Stromal cell of bone marrow (primary cell): ENCODE results near the gene LCTL.

Experiments used
- DNase-seq: peaks from one replicate; pipeline ENCODE4 v3.0.0-alpha.2; 2012; ENCODE audit warnings: low read depth

Gene LCTL, protein sequence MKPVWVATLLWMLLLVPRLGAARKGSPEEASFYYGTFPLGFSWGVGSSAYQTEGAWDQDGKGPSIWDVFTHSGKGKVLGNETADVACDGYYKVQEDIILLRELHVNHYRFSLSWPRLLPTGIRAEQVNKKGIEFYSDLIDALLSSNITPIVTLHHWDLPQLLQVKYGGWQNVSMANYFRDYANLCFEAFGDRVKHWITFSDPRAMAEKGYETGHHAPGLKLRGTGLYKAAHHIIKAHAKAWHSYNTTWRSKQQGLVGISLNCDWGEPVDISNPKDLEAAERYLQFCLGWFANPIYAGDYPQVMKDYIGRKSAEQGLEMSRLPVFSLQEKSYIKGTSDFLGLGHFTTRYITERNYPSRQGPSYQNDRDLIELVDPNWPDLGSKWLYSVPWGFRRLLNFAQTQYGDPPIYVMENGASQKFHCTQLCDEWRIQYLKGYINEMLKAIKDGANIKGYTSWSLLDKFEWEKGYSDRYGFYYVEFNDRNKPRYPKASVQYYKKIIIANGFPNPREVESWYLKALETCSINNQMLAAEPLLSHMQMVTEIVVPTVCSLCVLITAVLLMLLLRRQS

DNA sequence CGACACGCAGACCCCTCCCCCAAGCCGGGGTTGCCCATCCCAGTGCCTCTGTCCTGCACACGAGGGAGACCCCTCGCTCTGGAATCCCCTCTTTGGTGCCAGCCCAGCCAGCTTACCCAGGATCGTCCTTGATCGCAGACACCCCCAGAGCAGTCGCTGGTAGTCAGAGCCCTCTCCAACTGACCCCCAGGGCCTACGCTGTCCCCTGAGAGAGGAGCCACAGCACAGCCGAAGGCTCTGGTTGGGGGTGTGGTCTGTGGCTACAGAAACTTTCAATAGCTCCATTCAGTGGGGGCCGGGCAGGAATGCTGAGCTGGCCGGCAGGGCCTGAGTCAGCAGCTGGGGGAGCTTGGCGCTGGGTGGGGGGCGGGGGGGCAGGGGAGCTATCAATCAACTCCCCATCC lies at the start of gene LCTL:
Gene LCTL, minus strand, starts transcription at position 258 of the 404 bp plus-strand sequence. CDS start 633 bp downstream, outside the sequence.
- DNase-seq: peak; percentile 33

DNA sequence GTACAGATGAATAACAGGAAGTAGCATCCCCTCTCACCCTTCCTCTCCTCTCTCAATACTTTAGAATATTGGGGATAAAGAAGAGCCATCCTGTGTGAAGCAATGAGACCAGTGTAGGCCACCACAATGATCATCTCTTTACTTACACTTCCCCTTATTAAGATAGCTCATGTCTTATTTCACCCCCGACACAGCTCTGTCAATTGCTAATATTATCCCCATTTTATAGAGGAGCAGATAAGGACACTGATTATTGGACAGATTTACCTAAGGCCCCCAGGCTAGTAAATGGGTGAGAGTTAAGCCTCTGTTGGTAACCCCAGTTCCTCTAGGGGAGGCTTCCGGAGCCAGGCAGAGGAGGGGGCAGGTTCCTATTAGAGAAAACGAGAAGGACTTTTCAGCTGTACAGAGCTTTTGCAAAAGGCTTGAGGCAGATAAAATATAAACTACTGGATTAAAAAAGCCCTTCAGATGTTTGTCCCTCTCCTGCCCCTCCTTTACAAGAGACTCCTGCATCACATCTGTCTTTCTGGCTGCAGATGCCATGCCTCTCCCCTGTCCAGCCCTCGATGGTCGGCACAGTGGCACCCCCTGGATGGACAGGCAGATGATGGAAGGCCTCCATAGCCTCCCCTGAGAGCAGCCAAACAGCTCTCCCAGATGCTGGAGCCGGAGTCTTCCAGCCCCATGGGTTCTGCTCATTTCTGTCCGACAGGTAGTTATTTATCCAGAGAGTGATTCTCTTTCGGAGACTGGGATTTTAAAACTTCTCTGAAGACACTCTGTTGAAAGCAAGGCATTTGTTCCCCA lies 49.4 kb upstream of the LCTL start:
- no peak for DNase-seq

DNA sequence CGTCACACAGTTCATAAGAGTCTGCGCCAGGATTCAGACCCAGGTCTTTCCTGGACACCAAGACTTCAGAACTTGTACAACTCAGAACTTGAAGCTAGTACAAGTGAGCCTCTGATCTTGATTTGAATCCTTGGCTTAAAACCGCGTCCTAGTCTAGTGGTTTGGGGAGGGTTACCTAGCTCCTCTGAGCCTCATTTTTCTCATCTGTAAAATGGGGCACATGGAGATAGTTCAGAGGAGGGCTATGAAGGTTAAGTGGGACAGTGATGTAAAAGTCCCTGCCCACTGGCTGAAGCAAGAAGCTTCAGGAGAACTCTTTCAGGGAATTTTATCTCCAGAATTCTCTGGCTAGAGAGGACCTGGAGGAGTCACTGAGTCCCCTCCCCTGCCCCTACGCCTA lies 48.7 kb upstream of the LCTL start:
- DNase-seq: no peak

DNA sequence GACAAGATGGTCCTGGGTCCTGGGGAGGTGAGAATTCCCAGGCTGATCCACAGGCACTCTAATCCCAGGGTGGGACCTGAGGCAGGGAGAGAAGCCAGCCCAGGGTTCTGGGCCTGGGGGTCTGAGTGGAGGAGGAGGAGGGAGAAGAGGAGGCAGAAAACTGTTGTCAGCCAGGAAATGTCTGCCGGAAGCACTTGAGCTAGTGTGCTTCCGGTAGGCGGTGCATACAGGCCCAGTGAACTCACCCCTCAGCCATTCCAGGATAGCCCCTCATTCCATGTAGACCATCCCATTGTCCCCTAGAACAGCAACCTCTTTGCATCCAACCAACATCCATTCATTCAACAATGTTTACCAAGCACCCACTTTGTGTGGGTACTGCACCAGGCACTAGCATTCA lies 47.9 kb upstream of the LCTL start:
- DNase-seq: no peak

DNA sequence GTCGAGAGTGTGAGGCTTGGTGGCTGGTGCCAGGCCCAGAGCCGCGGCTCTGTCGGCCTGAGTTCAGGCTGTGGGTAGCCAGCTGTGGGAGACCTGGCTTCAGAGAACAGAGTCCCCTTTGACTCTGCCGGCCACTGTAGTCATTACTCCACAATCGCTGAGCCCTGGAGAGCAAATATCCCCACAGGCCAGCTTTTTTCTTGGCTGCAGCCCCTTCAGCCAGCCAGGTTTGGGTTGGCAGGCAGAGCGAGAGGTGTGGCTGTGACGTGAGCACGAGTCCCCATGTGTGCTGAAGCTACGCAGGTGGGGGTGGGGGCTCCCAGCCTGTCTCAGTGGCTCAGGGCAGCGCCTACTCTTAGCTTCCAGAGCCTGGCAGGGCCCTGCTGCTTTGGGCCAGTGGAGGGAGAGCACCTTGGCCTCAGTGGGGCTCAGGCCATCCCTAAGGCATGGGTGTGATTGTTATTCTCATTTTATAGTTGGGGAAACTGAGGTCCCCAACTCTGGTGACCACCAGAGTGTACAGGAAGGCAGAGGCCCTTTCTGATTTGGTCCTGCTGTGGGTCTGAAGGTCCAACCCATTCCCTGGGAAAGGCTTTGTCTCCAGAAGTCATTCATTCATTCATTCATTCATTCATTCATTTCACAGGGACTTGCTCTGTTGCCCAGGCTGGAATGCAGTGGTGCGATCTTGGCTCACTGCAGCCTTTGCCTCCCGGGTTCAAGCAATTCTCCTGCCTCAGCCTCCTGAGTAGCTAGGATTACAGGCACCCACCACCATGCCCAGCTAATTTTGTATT lies 45.7 kb upstream of the LCTL start:
- no peak for DNase-seq

DNA sequence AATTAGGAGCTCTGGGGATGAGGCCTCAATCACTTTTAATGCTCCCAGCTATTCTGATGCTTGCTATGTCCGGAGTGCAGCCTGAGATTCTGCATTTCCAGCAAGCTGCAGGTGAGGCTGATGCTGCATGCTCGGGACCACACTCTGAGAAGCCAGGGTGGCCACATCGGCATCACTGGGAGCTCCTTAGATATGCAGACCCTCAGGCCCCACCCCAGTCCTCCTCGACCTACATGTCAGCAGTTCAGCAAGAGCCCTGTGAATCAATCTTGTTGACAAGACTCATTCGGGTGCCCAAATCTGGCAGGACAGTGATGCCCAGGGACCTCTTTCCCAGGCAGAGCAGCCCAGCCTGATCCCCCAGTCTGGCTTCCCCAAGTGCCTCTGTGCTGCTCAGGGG lies 44.1 kb upstream of the LCTL start:
- DNase-seq: no peak

DNA sequence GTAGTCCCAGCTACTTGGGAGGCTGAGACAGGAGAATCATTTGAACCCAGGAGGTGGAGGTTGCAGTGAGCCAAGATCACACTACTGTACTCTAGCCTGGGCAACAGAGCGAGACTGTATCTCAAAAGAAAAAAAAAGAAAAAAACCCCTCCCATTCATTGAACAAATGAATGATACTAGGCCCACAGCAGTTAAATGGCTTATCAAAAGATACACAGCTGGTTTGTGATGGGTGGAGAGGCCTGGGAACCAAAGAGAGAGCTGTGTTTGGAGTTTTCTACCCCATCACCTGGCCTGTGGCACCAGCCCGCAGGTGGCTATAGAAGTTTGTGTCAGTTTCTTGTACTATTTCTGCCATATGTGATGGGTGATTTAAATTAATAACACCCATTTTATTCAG lies 43.1 kb upstream of the LCTL start:
- DNase-seq: no peak

DNA sequence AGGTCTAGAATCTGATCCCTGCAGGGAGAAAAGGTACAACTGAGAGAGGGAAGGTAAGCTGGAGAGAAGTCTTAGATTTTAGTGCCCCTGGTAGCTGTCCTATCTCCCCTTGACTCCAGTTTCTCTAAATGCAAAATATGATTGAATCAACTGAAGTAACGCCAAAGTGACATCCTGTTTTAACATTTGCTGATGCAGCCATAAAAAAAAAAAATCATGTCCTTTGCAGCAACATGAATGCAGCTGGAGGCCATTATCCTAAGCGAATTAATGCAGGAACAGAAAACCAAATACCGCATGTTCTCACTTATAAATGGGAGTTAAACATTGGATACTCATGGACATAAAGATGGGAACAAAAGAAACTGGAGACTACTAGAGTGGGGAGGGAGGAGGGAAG lies 42.4 kb upstream of the LCTL start:
- no peak for DNase-seq

DNA sequence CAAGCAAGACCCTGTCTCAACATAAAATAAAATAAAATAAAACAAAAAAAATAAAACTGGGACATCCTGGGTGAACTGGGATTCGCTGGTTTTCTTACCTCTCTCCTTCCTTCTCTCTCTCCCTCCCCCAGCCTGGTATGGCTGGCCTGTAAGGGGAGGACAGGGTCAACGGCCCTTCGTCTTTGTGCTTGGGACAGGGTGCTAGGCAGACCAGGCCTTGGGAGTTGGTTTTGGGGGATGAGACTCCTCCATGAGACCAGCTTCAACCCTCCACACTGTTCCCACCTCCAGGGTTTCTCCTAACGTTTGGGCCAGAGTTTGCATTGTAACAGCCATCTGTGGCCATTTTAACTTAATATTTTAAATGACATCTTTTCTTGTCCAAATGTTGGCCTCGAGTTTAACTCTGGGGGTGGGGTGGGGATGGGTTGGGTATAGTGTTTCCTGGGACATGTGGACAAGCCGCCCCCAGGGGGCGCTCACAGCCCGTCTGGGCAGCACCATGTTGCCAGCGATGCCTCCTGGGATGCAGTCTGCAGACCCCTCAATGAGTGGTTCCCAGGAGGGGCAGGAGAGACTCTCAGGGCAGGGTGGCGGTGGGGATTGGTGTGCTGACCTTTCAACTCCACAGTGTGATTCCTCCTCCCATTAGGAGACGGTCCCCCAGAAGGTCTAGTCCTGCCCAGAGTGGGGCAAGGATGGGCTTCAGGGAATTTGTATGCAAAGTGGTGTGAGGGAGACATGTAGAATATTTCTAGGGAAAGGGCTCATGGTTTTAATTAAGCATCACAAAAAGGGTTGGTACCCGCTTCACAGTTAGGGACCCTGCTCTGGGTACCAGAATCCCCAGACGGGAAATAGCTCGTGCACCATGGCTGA lies 37.7 kb upstream of the LCTL start:
- no peak for DNase-seq

DNA sequence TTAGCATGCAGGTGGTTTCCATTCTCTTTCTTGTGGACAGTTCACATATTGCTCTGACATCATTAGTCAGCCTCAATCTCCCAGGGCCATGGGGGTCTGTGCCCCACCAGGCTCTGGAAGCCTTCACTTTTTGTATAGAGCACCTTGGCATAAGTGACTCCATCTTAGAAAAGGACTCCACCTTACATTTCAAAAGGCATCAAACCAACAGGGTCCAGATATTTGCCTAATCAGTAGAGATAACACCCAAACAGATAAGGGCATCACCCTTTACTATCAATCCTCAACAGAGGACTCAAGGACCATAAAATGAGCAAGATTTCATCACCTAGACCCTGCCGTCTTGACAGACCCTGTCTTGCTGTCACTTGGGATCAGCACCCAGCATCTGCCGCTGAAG lies 35.7 kb upstream of the LCTL start:
- no peak for DNase-seq

DNA sequence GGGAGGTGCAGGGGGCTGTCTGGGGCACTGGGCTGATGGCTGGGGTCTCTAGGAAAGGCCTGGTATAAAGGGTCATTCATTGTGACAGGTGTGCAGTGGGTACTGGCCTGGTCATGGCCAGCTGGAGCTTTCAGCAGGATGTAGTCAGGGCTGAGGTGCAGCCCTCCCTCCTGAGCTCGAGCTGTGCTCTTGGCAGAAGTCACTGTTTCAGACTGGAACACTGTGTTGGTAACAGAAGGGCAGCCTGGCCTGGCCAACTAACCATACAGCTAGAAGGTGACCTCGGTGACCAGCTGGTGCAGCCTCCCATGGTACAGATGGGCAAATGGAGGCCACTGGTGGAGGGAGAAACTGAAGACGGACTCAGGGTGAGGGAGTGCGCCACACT lies 34.4 kb upstream of the LCTL start:
- no peak for DNase-seq

DNA sequence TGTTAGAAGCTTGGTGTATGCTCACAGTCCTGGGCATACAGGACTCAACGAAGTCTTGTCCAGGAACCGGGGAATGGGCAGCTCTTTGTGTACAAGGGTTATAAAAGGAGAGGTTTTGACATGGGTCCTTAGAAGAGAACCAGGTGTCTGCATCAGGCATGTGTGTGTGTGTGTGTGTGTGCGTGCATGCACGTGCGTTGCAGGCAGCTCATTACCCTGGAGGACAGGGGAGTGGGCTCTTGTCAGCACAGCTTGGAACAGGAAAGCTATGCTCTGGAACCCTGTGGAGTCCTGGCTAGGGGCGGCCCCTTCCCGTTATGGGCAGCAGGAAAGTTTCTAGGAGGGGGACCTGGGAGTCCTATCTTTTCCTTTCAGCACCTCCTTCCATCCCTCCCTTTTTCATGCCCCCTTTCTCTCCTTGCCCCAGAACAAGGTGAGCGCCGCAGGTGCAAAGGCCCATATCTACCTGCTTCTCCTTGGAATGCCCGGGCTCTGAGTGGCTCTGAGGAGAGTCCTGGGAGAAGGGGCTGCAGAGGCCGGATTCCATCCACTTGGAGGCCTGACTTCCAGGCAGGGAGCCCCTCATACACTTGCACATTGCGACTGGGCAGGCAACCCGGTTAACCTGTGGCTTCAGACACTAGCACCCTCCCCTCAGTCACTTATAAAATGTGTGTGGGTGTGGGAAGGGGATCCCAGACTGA lies 33.9 kb upstream of the LCTL start:
- no peak for DNase-seq

DNA sequence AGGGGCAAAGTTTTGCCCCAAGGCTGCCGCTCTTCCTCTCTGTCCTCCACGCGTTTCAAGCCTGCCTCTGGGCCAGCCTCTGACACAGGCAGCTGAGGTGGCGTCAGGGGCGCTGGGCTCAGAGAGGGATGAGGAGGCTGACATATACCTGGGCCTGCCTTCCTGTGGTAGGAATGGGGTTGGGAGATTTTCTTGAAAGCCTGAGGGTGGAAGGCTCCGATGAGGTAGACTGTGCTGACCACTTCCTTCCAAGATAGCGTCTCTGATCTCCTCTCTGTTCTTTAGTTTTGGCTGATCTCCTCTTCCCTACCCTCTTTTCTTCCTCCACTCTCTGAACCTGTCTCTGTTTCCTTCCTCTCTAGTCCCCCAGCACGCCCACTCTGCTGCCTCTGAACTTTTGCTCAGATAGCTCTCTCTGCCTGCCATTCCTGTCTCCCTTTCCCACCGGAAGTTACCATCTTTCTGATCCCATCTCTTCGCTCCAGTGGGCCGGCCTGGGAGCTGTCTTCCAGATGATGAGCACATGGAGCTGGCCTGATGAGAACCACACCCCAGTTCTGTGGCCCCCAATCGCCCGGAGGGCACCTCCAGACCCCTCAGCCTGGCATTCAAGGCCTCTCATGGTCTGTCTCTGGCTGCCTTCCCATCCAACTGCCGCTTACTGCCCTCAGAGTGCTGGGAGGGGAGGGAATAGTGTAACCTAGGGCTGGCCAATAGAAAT lies 32.5 kb upstream of the LCTL start:
- no peak for DNase-seq

DNA sequence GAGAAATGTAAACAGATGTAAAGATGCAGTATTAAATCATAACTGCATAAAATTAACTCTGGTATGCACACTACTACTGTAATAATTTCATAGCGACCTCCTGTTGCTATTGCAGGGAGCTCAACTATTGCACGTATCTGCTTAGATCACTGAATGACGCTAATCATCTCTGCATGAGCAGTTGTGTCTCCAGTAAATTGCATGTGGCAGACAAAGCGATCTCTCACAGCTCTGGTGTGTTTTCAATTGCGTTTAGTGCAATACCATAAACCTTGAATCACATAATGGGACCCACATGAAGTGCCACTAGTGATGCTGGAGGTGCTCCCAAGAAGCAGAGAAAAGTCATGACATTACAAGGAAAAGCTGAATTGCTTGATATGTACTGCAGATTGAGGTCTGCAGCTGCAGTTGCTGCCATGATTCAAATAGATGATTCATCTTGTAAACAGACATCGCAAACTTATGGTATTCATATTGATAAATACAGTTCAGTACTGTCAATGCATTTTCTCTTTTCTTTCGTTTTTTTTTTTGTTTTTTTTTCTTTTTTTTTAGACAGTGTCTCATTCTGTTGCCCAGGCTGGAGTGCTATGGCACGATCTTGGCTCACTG lies 30.2 kb upstream of the LCTL start:
- no peak for DNase-seq

DNA sequence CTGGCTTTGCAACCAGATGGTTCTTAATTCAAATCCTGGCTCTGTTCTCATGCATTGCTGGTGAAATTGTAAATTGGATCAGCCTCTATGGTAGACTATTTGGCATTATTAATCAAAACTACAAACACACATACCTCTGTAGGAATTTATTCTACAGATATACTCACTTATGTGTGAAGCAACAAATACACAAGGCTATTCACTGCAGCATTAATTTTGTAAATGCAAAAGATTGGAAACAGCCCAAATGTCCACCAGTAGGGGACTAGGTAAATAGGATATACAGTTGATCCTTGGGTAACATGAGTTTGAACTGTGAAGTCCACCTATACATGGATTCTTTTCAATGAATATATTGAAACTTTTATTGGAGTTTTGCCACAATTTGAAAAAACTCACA lies 29.5 kb upstream of the LCTL start:
- DNase-seq: no peak

DNA sequence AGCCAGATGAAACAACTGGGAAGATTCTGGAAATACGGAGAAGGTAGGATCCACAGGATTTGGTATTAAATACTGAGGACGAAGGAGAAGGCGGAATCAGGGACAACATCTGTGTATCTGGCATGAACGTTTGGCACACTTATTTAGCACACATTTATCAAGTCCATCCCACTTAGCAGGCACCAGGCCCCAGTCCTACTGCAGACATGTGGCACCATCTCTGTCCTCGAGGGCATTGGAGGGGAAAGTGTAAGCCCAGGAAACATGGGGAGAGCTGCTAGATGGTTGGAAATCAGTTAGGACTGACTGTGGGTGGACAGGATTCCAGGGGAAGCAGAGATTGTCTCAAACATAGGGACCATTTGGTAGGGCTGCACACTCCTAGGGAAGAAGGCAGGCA lies 29.0 kb upstream of the LCTL start:
- no peak for DNase-seq

DNA sequence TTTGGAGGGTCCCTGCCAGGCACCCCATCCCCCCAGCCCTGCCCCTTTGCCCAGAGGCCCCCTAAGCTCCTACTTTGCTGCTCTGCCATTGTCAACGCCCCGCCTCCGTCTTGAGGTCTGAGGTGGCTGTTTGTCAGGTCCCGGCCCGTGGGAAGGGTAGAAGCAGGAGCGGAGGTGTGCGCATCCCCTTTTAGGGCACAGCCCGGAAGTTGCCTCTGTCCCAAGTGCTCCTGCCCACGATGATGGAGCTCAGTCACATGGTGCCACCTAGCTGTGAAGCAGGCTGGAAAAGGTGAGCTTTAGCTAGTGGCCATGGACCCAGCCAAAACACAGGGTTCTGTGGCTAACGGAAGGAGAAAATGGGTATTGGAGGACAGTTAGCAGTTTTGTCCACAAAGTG lies 28.5 kb upstream of the LCTL start:
- DNase-seq: no peak

DNA sequence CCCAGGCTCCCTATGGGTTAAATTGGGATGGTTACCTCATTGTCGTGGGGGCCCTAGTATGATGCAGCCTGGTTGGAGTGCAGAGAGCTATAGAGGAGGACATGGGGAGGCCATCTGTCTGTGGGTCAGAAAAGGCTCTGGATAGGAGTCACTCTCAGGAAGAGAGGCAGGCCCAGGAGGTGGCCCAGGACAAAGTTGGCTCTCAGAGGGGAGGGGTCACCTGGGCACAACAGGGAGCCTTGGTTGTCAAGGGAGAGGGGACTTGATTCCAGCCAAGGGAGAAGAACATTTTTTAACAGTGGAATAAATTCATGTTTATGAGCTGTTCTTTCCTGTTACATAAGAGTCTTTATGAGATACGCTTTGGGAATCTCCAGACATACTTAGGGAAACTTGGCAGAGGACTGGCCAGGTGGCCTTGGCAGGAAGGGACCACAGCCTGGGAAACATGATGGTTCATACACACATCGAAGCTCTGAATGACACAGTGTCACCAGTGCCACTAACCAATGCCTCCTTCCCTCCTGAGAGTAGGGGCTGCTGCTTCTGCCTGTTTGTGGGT lies 27.5 kb upstream of the LCTL start:
- DNase-seq: no peak

DNA sequence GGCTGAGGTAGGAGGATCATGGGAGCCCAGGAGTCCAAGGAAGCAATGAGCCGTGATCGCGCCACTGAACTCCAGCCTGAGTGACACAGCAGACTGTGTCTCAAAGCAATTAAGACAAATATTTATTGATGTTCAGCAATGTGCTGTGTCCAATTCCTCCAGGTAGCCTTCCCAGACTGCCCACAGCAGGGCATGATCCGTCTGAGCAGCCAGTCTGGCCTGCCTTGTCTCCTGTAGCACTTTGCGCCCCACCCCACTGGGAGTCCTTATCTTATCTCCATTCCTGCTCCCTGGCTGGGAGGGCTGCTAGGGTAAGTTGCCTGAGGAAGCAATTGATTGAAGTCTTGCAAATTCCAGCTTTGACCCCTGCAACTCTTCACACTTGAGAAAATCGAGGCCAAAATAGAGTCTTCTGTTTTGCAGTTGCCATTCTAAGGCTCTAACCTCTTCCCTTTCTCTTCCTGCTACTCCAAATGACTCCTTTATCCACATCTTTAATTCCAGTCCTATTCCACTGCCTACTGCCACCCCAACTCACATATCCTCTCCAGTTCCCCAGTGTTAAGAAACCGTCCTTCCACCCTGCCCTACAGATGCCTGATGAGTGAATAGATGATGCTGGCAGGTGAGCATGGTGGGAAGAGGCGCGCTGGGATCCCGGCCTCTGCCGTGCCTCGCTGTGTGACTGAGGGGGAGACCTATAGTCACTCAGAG lies 26.9 kb upstream of the LCTL start:
- no peak for DNase-seq
